Measurements from ENCODE around the gene GOLPH3.
"Not testable (repeated sequence)": the region's sequence is repeated elsewhere in the genome, so short reads cannot be mapped to it uniquely, and the experiment has no call there.

The GOLPH3 gene

GRCh38 chr5:32132757-32133156 lies 41.4 kb downstream of the GOLPH3 start:
- no peak for DNase-seq

GRCh38 chr5:32131604-32132003 lies 42.5 kb downstream of the GOLPH3 start:
- no peak for DNase-seq

- DNase-seq, result no peak
Measured at GRCh38 chr5:32130865-32131264, 43.3 kb downstream of the GOLPH3 start.

GRCh38 chr5:32129074-32129598 lies 45.0 kb downstream of the GOLPH3 start:
- no peak for DNase-seq

GRCh38 chr5:32127711-32128110 lies 46.4 kb downstream of the GOLPH3 start:
- DNase-seq, result no peak

GRCh38 chr5:32126691-32127090 lies 47.4 kb downstream of the GOLPH3 start:
- DNase-seq, result no peak

- DNase-seq, result no peak
Measured at GRCh38 chr5:32123889-32124676, 50.0 kb downstream of the GOLPH3 start.

GRCh38 chr5:32123058-32123805 lies 50.9 kb downstream of the GOLPH3 start:
- no peak for DNase-seq

GRCh38 chr5:32118922-32119321 lies 55.2 kb downstream of the GOLPH3 start:
- DNase-seq, result not testable (repeated sequence)

GRCh38 chr5:32116574-32117313 lies 57.4 kb downstream of the GOLPH3 start:
- no peak for DNase-seq

- no peak for DNase-seq
Measured at GRCh38 chr5:32115985-32116384, 58.1 kb downstream of the GOLPH3 start.

GRCh38 chr5:32110111-32110696 lies 63.9 kb downstream of the GOLPH3 start:
- no peak for DNase-seq

- DNase-seq, result no peak
Measured at GRCh38 chr5:32109236-32109635, 64.9 kb downstream of the GOLPH3 start.

GRCh38 chr5:32108167-32108566 lies 66.0 kb downstream of the GOLPH3 start:
- no peak for DNase-seq

- DNase-seq, result no peak
Measured at GRCh38 chr5:32107291-32107690, 66.8 kb downstream of the GOLPH3 start.

- no peak for DNase-seq
Measured at GRCh38 chr5:32103521-32103920, 70.6 kb downstream of the GOLPH3 start.

GRCh38 chr5:32102254-32102986 lies 71.7 kb downstream of the GOLPH3 start:
- DNase-seq, result no peak

- DNase-seq, result no peak
Measured at GRCh38 chr5:32100691-32101302, 73.3 kb downstream of the GOLPH3 start.

- no peak for DNase-seq
Measured at GRCh38 chr5:32100230-32100629, 73.9 kb downstream of the GOLPH3 start.

GRCh38 chr5:32099486-32100035 lies 74.6 kb downstream of the GOLPH3 start:
- no peak for DNase-seq

GRCh38 chr5:32098890-32099310 lies 75.2 kb downstream of the GOLPH3 start:
- DNase-seq, result no peak
